K562 (cell line): Measurements from ENCODE around the gene WDFY2. TPM values are rescaled to one million over a fixed set of nuclear protein-coding genes. Genes with fewer than 3 reads are reported as not detected.
A peak's percentile ranks its signal among the peaks of the same experiment; 100 is the strongest.

Source experiments
- CSDE1 ChIP-seq, 2 experiments: fragments of 450-650 bp; IDR thresholded peaks; 2 replicates each; pipeline ENCODE4 v1.6.1; 2016; ENCODE audit warnings: mild to moderate bottlenecking in 1 of 2
- IFI16 ChIP-seq: fragments of 250-450 bp; sonication (Bioruptor Pico); IDR thresholded peaks from 2 replicates; pipeline ENCODE4 v2.1.2; 2022; ENCODE audit warnings: mild to moderate bottlenecking, inconsistent platforms
- NONO ChIP-seq, 2 experiments: fragments of 200-400 bp in 1 of 2; fragments of 450-650 bp in 1 of 2; formaldehyde crosslinking in 1 of 2; IDR thresholded peaks; 2 replicates each; pipeline ENCODE4 v1.6.1; 2017; ENCODE audit warnings: low read depth in 2 of 2, mild to moderate bottlenecking in 2 of 2, moderate library complexity in 2 of 2, low read length in 1 of 2
- NR3C1 ChIP-seq: sonication (generic); formaldehyde crosslinking; IDR thresholded peaks from 2 replicates; pipeline ENCODE4 v1.8.1; 2022; ENCODE audit warnings: missing genetic modification reagents
- NRF1 ChIP-seq, 2 experiments: fragments of 450-650 bp; IDR thresholded peaks in 1 of 2; conservative IDR thresholded peaks in 1 of 2; 2 replicates each; pipeline ENCODE4 v1.6.1; 2014; ENCODE audit warnings: mild to moderate bottlenecking in 2 of 2
- POLR2B ChIP-seq: fragments of 450-650 bp; IDR thresholded peaks from 2 replicates; pipeline ENCODE4 v1.6.1; 2018; ENCODE audit warnings: low read depth; ENCODE audit not compliant: partially characterized antibody
- RBM25 ChIP-seq: fragments of 200-400 bp; formaldehyde crosslinking; IDR thresholded peaks from 2 replicates; pipeline ENCODE4 v1.6.1; 2018; ENCODE audit warnings: low read length, low read depth, moderate library complexity; ENCODE audit not compliant: severe bottlenecking
- RNF2 ChIP-seq: sonication (generic); IDR thresholded peaks from 2 replicates; pipeline ENCODE4 v1.6.1; 2016
- SMARCE1 ChIP-seq: fragments of 450-650 bp; IDR thresholded peaks from 2 replicates; pipeline ENCODE4 v1.7.1; 2016; ENCODE audit warnings: mild to moderate bottlenecking
- SNIP1 ChIP-seq: fragments of 450-650 bp; IDR thresholded peaks from 2 replicates; pipeline ENCODE4 v1.7.1; 2017; ENCODE audit warnings: low read depth, mild to moderate bottlenecking
- SRSF7 ChIP-seq: fragments of 200-400 bp; formaldehyde crosslinking; optimal IDR thresholded peaks from 2 replicates; pipeline ENCODE3; 2017; ENCODE audit warnings: mild to moderate bottlenecking, low read depth, low read length
- SUPT5H ChIP-seq: fragments of 450-650 bp; IDR thresholded peaks from 2 replicates; pipeline ENCODE4 v1.6.1; 2016
- TCF7 ChIP-seq: sonication (generic); IDR thresholded peaks from 2 replicates; pipeline ENCODE4 v1.6.1; 2016; ENCODE audit warnings: antibody characterized with exemption, borderline replicate concordance
- TCF7L2 ChIP-seq: fragments of 150-350 bp; IDR thresholded peaks from 2 replicates; pipeline ENCODE4 v1.6.1; 2016; ENCODE audit warnings: low read depth, mild to moderate bottlenecking, low read length, moderate library complexity
- TCFL5 ChIP-seq: fragments of 250-450 bp; sonication (Bioruptor Pico); conservative IDR thresholded peaks from 2 replicates; pipeline ENCODE4 v1.6.1; 2021; ENCODE audit warnings: mild to moderate bottlenecking, moderate library complexity, matching md5 sums
- THRB ChIP-seq: fragments of 450-650 bp; formaldehyde crosslinking; conservative IDR thresholded peaks from 2 replicates; pipeline ENCODE4 v1.4.0; 2022; ENCODE audit warnings: mild to moderate bottlenecking, missing genetic modification characterization
- ZBTB26 ChIP-seq: fragments of 450-650 bp; formaldehyde crosslinking; IDR thresholded peaks from 2 replicates; pipeline ENCODE4 v1.4.0; 2022; ENCODE audit warnings: missing genetic modification characterization
- ZNF124 ChIP-seq: sonication (generic); formaldehyde crosslinking; IDR thresholded peaks from 2 replicates; pipeline ENCODE4 v1.8.1; 2022; ENCODE audit warnings: missing genetic modification reagents
- ZNF561 ChIP-seq: fragments of 450-650 bp; formaldehyde crosslinking; conservative IDR thresholded peaks from 2 replicates; pipeline ENCODE4 v1.4.0; 2020; ENCODE audit warnings: mild to moderate bottlenecking, moderate library complexity
- ZNF583 ChIP-seq: fragments of 250-450 bp; sonication (Bioruptor Pico); IDR thresholded peaks from 2 replicates; pipeline ENCODE4 v1.4.0; 2020
- polyA plus RNA-seq, 8 experiments: library from polyadenylated mRNA; depleted of rRNA in 4 of 8; stranded (reverse) in 5 of 8; unstranded in 3 of 8; fragments of >200 nt; fragmentation: Nextera tagmentation in 2 of 8; fragmentation: Illumina TruSeq in 1 of 8; extraction: Ambion mirVana in 2 of 8; extraction: Trizol in 1 of 8; gene quantifications; 2 replicates each; pipeline versions ENCODE4 v1.2.1 to v1.2.3, GENCODE V29; 2011 to 2014; ENCODE audit warnings: inconsistent platforms in 1 of 8, missing spikeins in 1 of 8
- total RNA-seq, 7 experiments: library from RNA; depleted of rRNA in 6 of 7; stranded (reverse); fragments of >200 nt in 6 of 7; fragmentation: Illumina TruSeq in 2 of 7; extraction: Trizol in 2 of 7; gene quantifications; 2 replicates each; pipeline versions ENCODE4 v1.2.1 to v1.2.3, GENCODE V29; 2011 to 2021; ENCODE audit warnings: low replicate concordance in 1 of 7
- TF ChIP-seq, protein P1 (sequence below): fragments of 250-450 bp; sonication (Bioruptor Pico); IDR thresholded peaks from 2 replicates; pipeline ENCODE4 v1.5.0; 2021
- TF ChIP-seq, protein P2 (sequence below): fragments of 450-650 bp; IDR thresholded peaks from 2 replicates; pipeline ENCODE4 v1.6.1; 2017; ENCODE audit warnings: mild to moderate bottlenecking, moderate library complexity
- TF ChIP-seq, protein P3 (sequence below), 3 experiments: fragments of 200-800 bp in 1 of 3; sonication (Bioruptor generic) in 1 of 3; sonication (generic) in 1 of 3; formaldehyde crosslinking in 1 of 3; IDR thresholded peaks; 2 replicates each; pipeline versions ENCODE4 v1.6.1 to v1.8.0; 2016 to 2022; ENCODE audit warnings: mild to moderate bottlenecking in 2 of 3, missing compliant biosample characterization in 2 of 3, missing genetic modification characterization in 2 of 3, missing genetic modification reagents in 1 of 3

Gene WDFY2
- total and polyA plus RNA-seq, 9 of the 15 experiments (the other 6 are each of a cell fraction or from before 2014, with no cell fraction given) = 0.66 to 6.4 (median 4.4) TPM

GRCh38 chr13:51803422-51804294, 219.4 kb downstream of the WDFY2 start, which contains the start of gene DHRS12 (continued):
- TF ChIP-seq THRB (CRISPR knock-in tag) = no peak
- no peak for TF ChIP-seq POLR2B
- TF ChIP-seq TCFL5 = no peak
- TF ChIP-seq TCF7L2 = no peak
- TF ChIP-seq, protein P1, sequence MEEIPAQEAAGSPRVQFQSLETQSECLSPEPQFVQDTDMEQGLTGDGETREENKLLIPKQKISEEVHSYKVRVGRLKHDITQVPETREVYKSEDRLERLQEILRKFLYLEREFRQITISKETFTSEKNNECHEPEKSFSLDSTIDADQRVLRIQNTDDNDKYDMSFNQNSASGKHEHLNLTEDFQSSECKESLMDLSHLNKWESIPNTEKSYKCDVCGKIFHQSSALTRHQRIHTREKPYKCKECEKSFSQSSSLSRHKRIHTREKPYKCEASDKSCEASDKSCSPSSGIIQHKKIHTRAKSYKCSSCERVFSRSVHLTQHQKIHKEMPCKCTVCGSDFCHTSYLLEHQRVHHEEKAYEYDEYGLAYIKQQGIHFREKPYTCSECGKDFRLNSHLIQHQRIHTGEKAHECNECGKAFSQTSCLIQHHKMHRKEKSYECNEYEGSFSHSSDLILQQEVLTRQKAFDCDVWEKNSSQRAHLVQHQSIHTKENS (CRISPR knock-in tag) = no peak
- TF ChIP-seq NONO (IDR thresholded peaks at IDR 0.05; ENCODE audit: low read depth in 2 of 2, low read length in 1 of 2) = peak in 1 of 2 experiments; percentile 74; a peak in 2 of 4 replicates
- peak; percentile 70 for TF ChIP-seq SMARCE1
- TF ChIP-seq ZNF583 (CRISPR knock-in tag) = no peak
- TF ChIP-seq NR3C1 (CRISPR knock-in tag) = no peak
- TF ChIP-seq NRF1 (conservative IDR thresholded peaks at IDR 0.05 in 1 of 2, IDR thresholded peaks at IDR 0.05 in 1 of 2) = peak; percentile 63 to 71; a peak in 3 of 4 replicates
- TF ChIP-seq, protein P2, sequence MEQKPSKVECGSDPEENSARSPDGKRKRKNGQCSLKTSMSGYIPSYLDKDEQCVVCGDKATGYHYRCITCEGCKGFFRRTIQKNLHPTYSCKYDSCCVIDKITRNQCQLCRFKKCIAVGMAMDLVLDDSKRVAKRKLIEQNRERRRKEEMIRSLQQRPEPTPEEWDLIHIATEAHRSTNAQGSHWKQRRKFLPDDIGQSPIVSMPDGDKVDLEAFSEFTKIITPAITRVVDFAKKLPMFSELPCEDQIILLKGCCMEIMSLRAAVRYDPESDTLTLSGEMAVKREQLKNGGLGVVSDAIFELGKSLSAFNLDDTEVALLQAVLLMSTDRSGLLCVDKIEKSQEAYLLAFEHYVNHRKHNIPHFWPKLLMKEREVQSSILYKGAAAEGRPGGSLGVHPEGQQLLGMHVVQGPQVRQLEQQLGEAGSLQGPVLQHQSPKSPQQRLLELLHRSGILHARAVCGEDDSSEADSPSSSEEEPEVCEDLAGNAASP = no peak
- TF ChIP-seq, protein P3, sequence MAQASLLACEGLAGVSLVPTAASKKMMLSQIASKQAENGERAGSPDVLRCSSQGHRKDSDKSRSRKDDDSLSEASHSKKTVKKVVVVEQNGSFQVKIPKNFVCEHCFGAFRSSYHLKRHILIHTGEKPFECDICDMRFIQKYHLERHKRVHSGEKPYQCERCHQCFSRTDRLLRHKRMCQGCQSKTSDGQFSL (CRISPR knock-in tag; IDR thresholded peaks at IDR 0.05) = no peak
- TF ChIP-seq, protein P3 (tag; IDR thresholded peaks at IDR 0.05) = no peak
- TF ChIP-seq CSDE1 (IDR thresholded peaks at IDR 0.05) = no peak
- TF ChIP-seq SRSF7 = no peak
- TF ChIP-seq ZNF561 (CRISPR knock-in tag) = no peak
- TF ChIP-seq RNF2 = peak; percentile 46; the same call in 1 of the 2 replicates
- no peak for TF ChIP-seq ZBTB26 (CRISPR knock-in tag)
- TF ChIP-seq TCF7 = no peak
- no peak for TF ChIP-seq IFI16 (CRISPR knock-in tag)
- peak; percentile 52 for TF ChIP-seq SUPT5H
- TF ChIP-seq SNIP1 = no peak
- no peak for TF ChIP-seq RBM25
- TF ChIP-seq ZNF124 (CRISPR knock-in tag) = no peak
